GM12878 (cell line): ENCODE measurements around the gene NMD3. TPM values are rescaled to one million over a fixed set of nuclear protein-coding genes. Genes with fewer than 3 reads are reported as not detected.

Experiments
- ATAC-seq: fragments of 200-7000 bp; cut with Tn5 transposase; 3 replicates; pipeline ENCODE4 v1.9.1; 2020; ENCODE audit warnings: mild to moderate bottlenecking, moderate library complexity
- BruUV-seq: library from RNA; stranded (reverse); fragments of 400-500 nt; replicated peaks from 2 replicates; lab custom pipeline; 2021; lab: Mats Ljungman, UMichigan
- CTCF ChIA-PET: fragments of 300-600 bp; sonication (Branson Sonifier 250); formaldehyde crosslinking; extraction: SDS; loops from one replicate; lab custom pipeline; 2021; ENCODE audit warnings: inconsistent platforms; lab: Yijun Ruan, JAX
- POLR2A ChIA-PET: fragments of 350-600 bp; formaldehyde crosslinking; extraction: SDS; loops from one replicate; lab custom pipeline; 2021; ENCODE audit warnings: inconsistent platforms; lab: Charles Lee
- RAD21 ChIA-PET: fragments of 300-600 bp; sonication (Branson Sonifier 250); formaldehyde crosslinking; loops from one replicate; lab custom pipeline; 2023; ENCODE audit warnings: antibody characterized with exemption; ENCODE audit not compliant: unreplicated experiment; lab: Charles Lee
- SMC1A ChIA-PET: fragments of 300-600 bp; sonication (Branson Sonifier 250); formaldehyde crosslinking; loops from one replicate; lab custom pipeline; 2023; ENCODE audit not compliant: unreplicated experiment, uncharacterized antibody; lab: Charles Lee
- DNase-seq: peaks from one replicate; pipeline ENCODE4 v3.0.0-alpha.2; 2011; ENCODE audit warnings: low read depth, low spot score
- FAIRE-seq: peaks from 3 replicates; lab custom pipeline; 2011; peaks lifted over from hg19 to GRCh38; lab: Jason Lieb, UNC
- H2AFZ ChIP-seq: 2 replicates; pipeline ENCODE4 v1.6.0; 2011; ENCODE audit warnings: low read depth, low read length, control low read depth; ENCODE audit not compliant: control insufficient read depth
- H3K27ac ChIP-seq: 2 replicates; pipeline ENCODE4 v1.5.1; 2011; ENCODE audit warnings: control low read depth; ENCODE audit not compliant: control insufficient read depth, insufficient read depth
- H3K27me3 ChIP-seq, 2 experiments: replicated peaks in 1 of 2; 2 replicates each; pipeline versions ENCODE4 v1.6.0 to v1.6.1; 2011; ENCODE audit warnings: low read length in 1 of 2; ENCODE audit not compliant: control insufficient read depth in 2 of 2, insufficient read depth in 2 of 2
- H3K36me3 ChIP-seq, 2 experiments: 2 replicates each; pipeline ENCODE4 v1.5.1; 2011; ENCODE audit warnings: low read length in 1 of 2; ENCODE audit not compliant: control insufficient read depth in 2 of 2, insufficient read depth in 2 of 2
- H3K4me1 ChIP-seq: 2 replicates; pipeline ENCODE4 v1.6.1; 2011; ENCODE audit warnings: mild to moderate bottlenecking, low read length, moderate library complexity, mixed read lengths; ENCODE audit not compliant: control insufficient read depth, insufficient read depth
- H3K4me2 ChIP-seq: 2 replicates; pipeline ENCODE4 v1.6.0; 2011; ENCODE audit warnings: control low read depth; ENCODE audit not compliant: control insufficient read depth, insufficient read depth
- H3K4me3 ChIP-seq: fragments of 200-600 bp; sonication (generic); 2 replicates; pipeline ENCODE4 v1.5.1; 2016
- H3K79me2 ChIP-seq: 2 replicates; pipeline ENCODE4 v1.6.0; 2011; ENCODE audit warnings: low read length; ENCODE audit not compliant: control insufficient read depth, insufficient read depth
- H3K9ac ChIP-seq: 2 replicates; pipeline ENCODE4 v1.8.0; 2011; ENCODE audit warnings: low read length, control low read depth, mixed read lengths; ENCODE audit not compliant: control insufficient read depth, insufficient read depth
- H3K9me3 ChIP-seq: replicated peaks from 3 replicates; pipeline ENCODE4 v1.5.1; 2011; ENCODE audit warnings: mild to moderate bottlenecking, low read length; ENCODE audit not compliant: control insufficient read depth, insufficient read depth
- H4K20me1 ChIP-seq: 2 replicates; pipeline ENCODE4 v1.6.0; 2011; ENCODE audit not compliant: control insufficient read depth, insufficient read depth
- HDAC6 ChIP-seq: fragments of 200-600 bp; sonication (generic); IDR thresholded peaks from one replicate; pipeline ENCODE4 v1.8.0; 2017; ENCODE audit warnings: antibody characterized with exemption; ENCODE audit not compliant: unreplicated experiment
- PML ChIP-seq: IDR thresholded peaks from 2 replicates; pipeline ENCODE4 v1.6.1; 2012; ENCODE audit warnings: low read length, inconsistent platforms
- POLR2A ChIP-seq: IDR thresholded peaks from 2 replicates; pipeline ENCODE4 v1.6.1; 2011; ENCODE audit warnings: low read depth, mild to moderate bottlenecking, low read length
- SRF ChIP-seq, 2 experiments: IDR thresholded peaks; 2 replicates each; pipeline ENCODE4 v1.6.1; 2011; ENCODE audit warnings: low read depth in 2 of 2, low read length in 2 of 2, mild to moderate bottlenecking in 1 of 2, moderate library complexity in 1 of 2
- TBL1XR1 ChIP-seq: IDR thresholded peaks from 2 replicates; pipeline ENCODE4 v1.6.1; 2012; ENCODE audit warnings: low read depth, low read length, improper control_type of control experiment
- WGBS: methylation state at CpG from one replicate; pipeline ENCODE4 v1.1.6; 2016; ENCODE audit warnings: low lambda C conversion rate; ENCODE audit not compliant: insufficient replicate concordance, insufficient coverage; ENCODE audit errors: missing lambda C conversion rate; 5-methylcytosine and 5-hydroxymethylcytosine counted together
- in situ Hi-C: fragments of 300-500 bp; cut with MboI; formaldehyde crosslinking; loops from 9 replicates; pipeline ENCODE4 v1.14.3; 2018; ENCODE audit warnings: mixed read lengths
- intact Hi-C: fragments of 100-400 bp; cut with micrococcal nuclease; formaldehyde crosslinking; loops from one replicate; pipeline ENCODE4 v1.14.2; 2022; ENCODE audit not compliant: unreplicated experiment
- polyA plus RNA-seq, 11 experiments: library from polyadenylated mRNA; depleted of rRNA in 4 of 11; unstranded in 6 of 11; stranded (reverse) in 5 of 11; fragments of >200 nt; fragmentation: Nextera tagmentation in 4 of 11; fragmentation: Illumina TruSeq in 1 of 11; extraction: Ambion mirVana in 4 of 11; extraction: Trizol in 1 of 11; gene quantifications; 1 replicate in 1 of 11; 2 replicates in 10 of 11; pipeline versions ENCODE4 v1.2.1 to v1.2.3, GENCODE V29; 2011 to 2016; ENCODE audit warnings: inconsistent platforms in 2 of 11, missing spikeins in 2 of 11, low read depth in 1 of 11
- total RNA-seq, 4 experiments: library from RNA; depleted of rRNA in 3 of 4; stranded (reverse); fragments of >200 nt in 3 of 4; fragmentation: Illumina TruSeq in 1 of 4; extraction: Trizol in 1 of 4; gene quantifications; 2 replicates each; pipeline versions ENCODE4 v1.2.1 to v1.2.3, GENCODE V29; 2013 to 2021
- TF ChIP-seq, protein P1 (sequence below): fragments of 450-650 bp; IDR thresholded peaks from 2 replicates; pipeline ENCODE4 v1.6.1; 2018; ENCODE audit warnings: borderline replicate concordance, mild to moderate bottlenecking; ENCODE audit not compliant: partially characterized antibody

Gene NMD3
- total and polyA plus RNA-seq, 10 of the 15 experiments (the other 5 are each of a cell fraction or from before 2014, with no cell fraction given) = 34.2 to 66.8 (median 55.7) TPM

DNA sequence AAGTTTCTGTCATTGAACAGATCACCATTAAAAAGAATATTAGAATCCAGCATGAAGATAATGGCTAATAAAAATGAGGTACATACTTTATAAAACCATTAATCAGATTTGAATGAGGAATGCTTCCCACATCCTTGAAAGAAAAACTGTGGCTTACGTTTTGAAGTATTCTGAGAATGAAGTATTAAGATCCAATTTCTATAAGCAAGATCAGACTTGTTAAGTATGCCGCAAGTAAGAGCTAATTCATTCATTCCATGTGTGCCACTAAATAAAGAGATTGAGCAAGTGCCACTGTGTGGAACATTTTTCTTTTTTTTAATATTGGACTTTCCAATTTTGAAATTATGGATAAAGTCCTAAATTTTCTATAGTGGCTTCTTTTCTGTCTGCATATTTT lies 30.6 kb downstream of the NMD3 start:
- in situ Hi-C loops = no loop called here
- no peak overlapping the region for H3K4me3 ChIP-seq
- no peak for FAIRE-seq
- ChIA-PET POLR2A (no interaction called here), SMC1A (no interaction called here)
- ATAC-seq = no peak
- H3K36me3 ChIP-seq = peaks cover 4 to 28% of the 10 kb centered on the region in 2 experiments; a peak in 3 of 4 replicates
- TF ChIP-seq SRF (IDR thresholded peaks at IDR 0.05; ENCODE audit: low read depth in 2 of 2, low read length in 2 of 2) = no peak
- TF ChIP-seq, protein P1, sequence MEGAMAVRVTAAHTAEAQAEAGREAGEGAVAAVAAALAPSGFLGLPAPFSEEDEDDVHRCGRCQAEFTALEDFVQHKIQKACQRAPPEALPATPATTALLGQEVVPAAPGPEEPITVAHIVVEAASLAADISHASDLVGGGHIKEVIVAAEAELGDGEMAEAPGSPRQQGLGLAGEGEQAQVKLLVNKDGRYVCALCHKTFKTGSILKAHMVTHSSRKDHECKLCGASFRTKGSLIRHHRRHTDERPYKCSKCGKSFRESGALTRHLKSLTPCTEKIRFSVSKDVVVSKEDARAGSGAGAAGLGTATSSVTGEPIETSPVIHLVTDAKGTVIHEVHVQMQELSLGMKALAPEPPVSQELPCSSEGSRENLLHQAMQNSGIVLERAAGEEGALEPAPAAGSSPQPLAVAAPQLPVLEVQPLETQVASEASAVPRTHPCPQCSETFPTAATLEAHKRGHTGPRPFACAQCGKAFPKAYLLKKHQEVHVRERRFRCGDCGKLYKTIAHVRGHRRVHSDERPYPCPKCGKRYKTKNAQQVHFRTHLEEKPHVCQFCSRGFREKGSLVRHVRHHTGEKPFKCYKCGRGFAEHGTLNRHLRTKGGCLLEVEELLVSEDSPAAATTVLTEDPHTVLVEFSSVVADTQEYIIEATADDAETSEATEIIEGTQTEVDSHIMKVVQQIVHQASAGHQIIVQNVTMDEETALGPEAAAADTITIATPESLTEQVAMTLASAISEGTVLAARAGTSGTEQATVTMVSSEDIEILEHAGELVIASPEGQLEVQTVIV = no peak
- TF ChIP-seq TBL1XR1 = no peak
- TF ChIP-seq PML = no peak
- no peak for TF ChIP-seq HDAC6
- no peak for TF ChIP-seq POLR2A
- TF ChIP-seq, all 136 proteins: peak for 0
- Histone ChIP-seq H3K9ac (no peak overlapping the region), H4K20me1 (no peaks in the 10 kb centered on the region), H3K27ac (no peak overlapping the region), H3K9me3 (no peaks in the 10 kb centered on the region), H3K4me1 (no peaks in the 10 kb centered on the region), H3K79me2 (no peaks in the 10 kb centered on the region), H3K27me3 (no peaks in the 10 kb centered on the region), H2AFZ (no peak overlapping the region), H3K4me2 (no peak overlapping the region)
- ChIA-PET RAD21 (no interaction called here), CTCF (interaction anchor here (1.0 kb wide), 1 partner anchor 11 kb away, joined by 3 read pairs; no protein-coding TSS in a partner anchor)
- intact Hi-C loops = no loop called here
- 100% methylated on average over 2 of the region's 2 CpGs for WGBS
- no peak for DNase-seq
- BruUV-seq = no TSS peak
